NCI-H2029 treated with DMSO at 0.1 percent for 48 hours (cell line): ENCODE data around the gene RASGRP1.

Experiments
- DNase-seq: peaks from one replicate; lab custom pipeline; 2025; lab: John Stamatoyannopoulos, UW

The RASGRP1 gene

GRCh38 chr15:38458646-38459045, 106.0 kb downstream of the RASGRP1 start:
- no peak for DNase-seq

- DNase-seq, result no peak
Observed at GRCh38 chr15:38455092-38455491, 109.5 kb downstream of the RASGRP1 start.

GRCh38 chr15:38454696-38455090, 109.9 kb downstream of the RASGRP1 start:
- DNase-seq, result no peak

GRCh38 chr15:38453971-38454695, 110.5 kb downstream of the RASGRP1 start, which contains the start of gene FAM98B:
FAM98B (plus strand) TSS chr15:38454127; CDS start chr15:38454162, 35 bp downstream.
- DNase-seq, result peak; percentile 18

- no peak for DNase-seq
Observed at GRCh38 chr15:38441130-38441519, 123.5 kb downstream of the RASGRP1 start.

GRCh38 chr15:38440353-38441129, 124.1 kb downstream of the RASGRP1 start:
- peak; percentile 23 for DNase-seq
